ENCODE data around the gene CCT8. TPM values are rescaled to one million over a fixed set of nuclear protein-coding genes. Genes with fewer than 3 reads are reported as not detected.

Gene CCT8
- total and polyA plus RNA-seq, 2 of the 8 experiments (the other 6 are each of a cell fraction or from before 2014, with no cell fraction given) = 151 to 319 TPM

GRCh38 chr21:29064850-29065481, 8.5 kb downstream of the CCT8 start (continued):
- TF ChIP-seq SIN3A (conservative IDR thresholded peaks at IDR 0.05 in 1 of 2, IDR thresholded peaks at IDR 0.05 in 1 of 2; ENCODE audit: low read depth in 1 of 2, low read length in 2 of 2) (no peak), NANOG (IDR thresholded peaks at IDR 0.05; ENCODE audit: insufficient read depth, low read depth, low read length, poor library complexity, severe bottlenecking) (no peak), MAX (IDR thresholded peaks at IDR 0.05) (no peak), TAF1 (IDR thresholded peaks at IDR 0.05; ENCODE audit: low read depth, low read length) (no peak), ZNF274 (IDR thresholded peaks at IDR 0.05; ENCODE audit: borderline replicate concordance, extremely low read depth, low read length) (no peak), YY1 (IDR thresholded peaks at IDR 0.05; ENCODE audit: low read depth, low read length) (no peak), CHD2 (IDR thresholded peaks at IDR 0.05; ENCODE audit: low read length) (no peak)
